HG02943 (cell line): Measurements from ENCODE around the gene IST1.
A peak's percentile ranks its signal among the peaks of the same experiment; 100 is the strongest.
"Not testable (repeated sequence)": the region's sequence is repeated elsewhere in the genome, so short reads cannot be mapped to it uniquely, and the experiment has no call there.

Experiments
- ATAC-seq: cut with Tn5 transposase; IDR thresholded peaks from one replicate; pipeline ENCODE4 v1.9.1; 2021; ENCODE audit warnings: mild to moderate bottlenecking, low read depth, moderate library complexity; ENCODE audit not compliant: unreplicated experiment

The IST1 gene

DNA sequence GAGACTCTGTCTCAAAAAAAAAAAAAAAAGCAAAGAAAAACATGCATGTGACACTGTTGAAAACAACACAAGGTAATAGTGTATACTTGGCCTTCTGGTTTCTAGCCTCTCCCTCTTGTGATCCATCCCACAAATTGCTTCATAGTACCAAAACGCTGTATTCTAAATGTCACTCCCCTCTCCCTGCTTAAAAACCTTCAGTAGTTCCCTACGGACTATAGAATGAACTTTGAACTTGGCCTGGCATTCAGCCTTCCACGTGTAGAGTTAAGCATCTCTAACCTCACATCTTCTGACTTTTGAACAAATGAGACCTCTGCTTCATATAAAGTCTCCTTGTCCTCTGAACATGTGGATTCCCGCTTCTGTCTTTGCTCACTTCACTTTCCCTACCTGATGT is 16.4 kb upstream of the IST1 start:
- no peak for ATAC-seq

GRCh38 chr16:71880176-71880575 is 15.2 kb upstream of the IST1 start:
- ATAC-seq: no peak

- ATAC-seq: peak; percentile 47
Measured at GRCh38 chr16:71882505-71883167, 12.7 kb upstream of the IST1 start.

DNA sequence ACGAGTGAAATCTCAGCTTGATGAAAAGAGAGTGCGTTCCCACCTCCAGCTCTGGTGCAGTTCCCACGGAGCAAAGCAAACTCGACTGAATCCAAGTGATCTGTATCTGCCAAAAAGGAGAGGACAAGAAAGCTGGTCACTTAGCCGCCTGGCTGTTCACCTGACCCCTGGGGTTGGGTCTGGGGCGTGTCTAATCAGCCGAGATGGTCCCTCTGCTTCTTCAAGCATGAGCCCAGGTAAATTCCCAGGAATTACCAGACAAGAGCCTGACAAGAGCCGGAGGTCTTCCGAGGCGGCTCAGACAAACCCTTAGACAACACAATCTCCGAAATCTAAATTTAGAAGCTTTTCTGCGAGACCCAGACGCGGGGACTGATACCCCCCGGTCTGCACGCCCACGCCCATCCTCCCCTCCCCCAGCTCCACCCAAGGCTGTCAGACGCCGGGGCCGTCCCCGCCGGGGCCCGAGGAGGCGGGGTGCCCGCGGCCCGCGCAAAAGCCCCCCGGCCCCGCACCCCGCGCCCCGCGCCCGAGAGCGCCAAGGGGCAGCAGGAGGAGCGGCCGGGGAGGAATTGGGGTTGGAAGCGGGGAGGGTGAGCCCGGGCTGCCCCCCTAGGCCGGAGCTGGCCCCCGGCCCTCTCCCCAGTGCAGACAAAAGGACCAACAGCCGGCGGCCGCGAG is 12.0 kb upstream of the IST1 start:
- peak; percentile 47 for ATAC-seq

DNA sequence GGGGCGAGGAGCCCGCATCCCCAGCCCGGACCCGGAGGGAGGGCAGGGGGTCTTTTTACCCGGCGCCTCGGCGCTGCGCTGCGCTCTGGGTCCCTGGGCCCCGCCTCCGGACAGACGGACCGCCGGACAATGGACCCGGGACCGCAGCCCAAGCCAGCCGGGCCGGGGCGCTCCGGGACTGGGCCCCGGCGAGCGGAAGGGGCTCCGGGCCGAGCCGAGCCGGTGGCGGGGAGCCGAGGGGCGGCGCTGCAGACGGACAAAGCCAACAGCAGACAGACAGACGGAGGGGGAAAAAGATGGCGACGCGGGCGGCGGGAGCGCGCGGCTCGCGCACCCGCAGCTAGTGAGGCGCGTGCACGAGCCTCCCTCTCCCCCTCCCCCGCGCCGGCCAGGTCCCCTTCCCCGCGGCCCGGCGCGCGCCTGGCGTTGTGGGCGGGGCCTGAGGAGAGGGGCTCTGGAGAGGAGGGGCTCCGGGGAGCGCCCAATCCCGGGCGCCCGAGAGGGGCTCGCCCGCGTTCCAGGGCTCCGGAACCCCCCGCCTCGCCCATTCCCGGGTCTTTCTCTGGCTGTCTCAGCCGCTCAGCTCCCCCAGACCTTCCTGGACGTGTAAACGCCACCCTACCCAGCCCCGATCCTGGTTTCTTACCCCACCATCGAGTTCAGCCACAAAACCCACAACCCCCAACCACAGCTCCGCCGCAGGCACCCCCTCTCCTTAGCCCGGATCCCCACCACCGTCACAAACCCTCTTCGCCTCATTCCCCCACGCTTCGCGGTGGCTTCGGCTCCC is 11.3 kb upstream of the IST1 start, which contains the start of gene ZNF821:
Gene ZNF821 (minus strand): TSS at position 334 of the 790 bp plus-strand sequence. CDS start 4,236 bp downstream, outside the sequence.
- ATAC-seq: peak; percentile 34

DNA sequence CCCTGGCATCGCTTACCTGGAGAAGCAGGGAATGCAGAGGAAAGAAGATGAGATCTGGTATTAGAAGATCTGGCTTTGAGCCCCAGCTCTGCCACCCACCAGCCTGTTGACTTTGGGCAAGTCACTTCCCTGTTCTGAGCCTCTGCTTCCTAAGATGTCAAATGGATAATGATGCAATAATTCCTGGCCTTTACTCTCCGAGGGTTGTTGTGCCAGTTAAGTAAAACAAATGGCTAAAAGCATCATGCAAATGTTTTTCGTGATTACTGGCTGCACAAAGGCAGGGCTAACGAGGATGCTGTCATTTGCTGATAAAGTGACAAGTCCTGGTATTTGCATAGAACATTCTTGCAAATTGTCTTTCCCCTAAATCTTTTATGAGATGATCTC is 10.1 kb upstream of the IST1 start:
- ATAC-seq: no peak

DNA sequence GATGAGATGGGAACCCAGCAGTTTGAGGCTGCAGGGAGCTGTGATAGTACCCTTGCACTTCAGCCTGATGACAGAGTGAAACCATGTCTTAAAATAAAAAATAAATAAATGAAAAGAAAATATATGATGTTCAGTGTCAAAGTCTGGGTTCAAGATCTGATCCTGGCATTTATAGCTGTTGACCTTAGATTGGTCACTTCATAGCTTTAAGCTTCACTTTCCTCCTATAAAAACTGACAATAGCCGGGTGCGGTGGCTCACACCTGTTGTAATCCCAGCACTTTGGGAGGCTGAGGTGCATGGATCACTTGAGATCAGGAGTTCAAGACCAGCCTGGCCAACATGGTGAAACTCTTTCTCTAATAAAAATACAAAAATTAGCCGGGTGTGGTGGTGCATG is 6.2 kb upstream of the IST1 start:
- ATAC-seq: no peak

- ATAC-seq: no peak
Measured at GRCh38 chr16:71893888-71894228, 1.5 kb upstream of the IST1 start.

- ATAC-seq: peak; percentile 24
Measured at GRCh38 chr16:71894229-71894920, 956 bp upstream of the IST1 start.

GRCh38 chr16:71895679-71896365 is 491 bp downstream of the IST1 start:
- ATAC-seq: peak; percentile 28

DNA sequence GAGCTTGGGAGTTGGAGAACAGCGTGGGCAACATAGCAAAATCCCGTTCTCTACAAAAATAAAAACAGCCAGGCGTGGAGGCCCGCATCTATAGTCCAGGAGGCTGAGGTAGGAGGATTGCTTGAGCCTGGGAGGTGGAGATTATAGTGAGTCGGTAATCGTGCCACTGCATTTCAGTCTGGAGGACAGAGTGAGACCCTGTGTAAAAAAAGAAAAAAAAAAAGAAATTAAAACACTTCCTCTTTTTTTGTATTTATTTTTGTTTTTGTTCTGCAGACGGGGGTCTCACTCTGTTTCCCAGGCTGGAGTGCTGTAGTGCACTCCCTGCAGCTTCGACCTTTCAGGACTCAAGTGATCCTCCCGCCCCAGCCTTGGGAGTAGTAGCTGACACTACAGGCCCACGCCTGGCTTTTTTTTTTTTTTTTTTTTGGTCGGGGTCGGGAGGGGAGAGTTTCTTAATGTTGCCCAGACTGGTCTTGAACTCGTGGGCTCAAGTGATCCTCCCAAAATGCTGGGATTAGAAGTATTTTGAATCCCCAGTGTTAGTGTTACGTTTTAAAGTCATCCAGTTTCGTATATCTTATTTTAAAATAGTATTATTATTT is 1.5 kb downstream of the IST1 start:
- no peak for ATAC-seq

DNA sequence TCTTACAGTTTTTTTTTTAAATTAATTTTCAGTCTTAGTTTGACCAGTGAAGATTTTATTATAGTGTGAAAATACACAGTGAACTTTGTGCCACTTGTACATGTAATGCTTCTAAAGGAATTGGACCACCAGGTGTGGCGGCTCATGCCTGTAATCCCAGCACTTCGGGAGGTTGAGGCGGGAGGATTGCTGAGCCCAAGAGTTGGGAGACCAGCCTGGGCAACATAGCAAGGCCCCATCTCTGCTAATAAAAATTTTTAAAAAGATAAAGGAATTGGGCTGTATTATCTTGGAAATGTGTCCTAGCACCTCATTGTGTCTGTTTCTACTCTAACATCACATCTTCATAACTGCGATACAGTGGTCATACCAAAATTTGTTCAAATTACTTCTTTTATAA is 3.8 kb downstream of the IST1 start:
- ATAC-seq: no peak

DNA sequence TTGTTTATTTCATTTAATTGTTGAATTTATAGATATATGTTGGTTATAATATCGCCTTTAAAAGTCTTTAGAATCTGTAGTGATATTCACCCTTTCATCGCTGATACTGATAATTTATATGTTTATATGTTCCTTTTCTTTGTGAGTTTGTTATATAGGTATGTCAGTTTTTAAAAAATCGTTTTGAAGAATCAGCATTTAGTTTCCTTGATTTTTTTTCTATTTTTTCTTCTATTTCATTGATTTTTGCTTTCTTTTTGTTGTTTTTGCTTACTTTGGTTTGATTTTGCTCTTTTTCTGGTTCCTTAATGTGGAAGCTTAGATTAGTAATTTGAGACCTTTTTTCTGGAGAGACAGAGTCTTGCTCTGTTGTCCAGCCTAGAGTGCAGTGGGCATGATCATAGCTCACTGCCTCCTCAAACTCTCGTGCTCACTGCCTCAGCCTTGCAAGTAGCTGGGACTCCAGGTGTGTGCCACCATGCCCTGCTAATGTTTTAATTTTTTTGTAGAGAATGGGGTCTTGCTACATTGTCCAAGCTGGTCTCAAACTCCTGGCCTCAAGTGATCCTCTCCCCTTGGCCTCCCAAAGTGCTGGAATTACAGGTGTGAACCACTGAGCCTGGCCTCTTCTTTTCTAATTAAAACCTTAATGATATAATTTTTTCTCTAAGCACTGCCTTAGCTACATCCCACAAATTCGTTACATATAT is 7.5 kb downstream of the IST1 start:
- no peak for ATAC-seq

DNA sequence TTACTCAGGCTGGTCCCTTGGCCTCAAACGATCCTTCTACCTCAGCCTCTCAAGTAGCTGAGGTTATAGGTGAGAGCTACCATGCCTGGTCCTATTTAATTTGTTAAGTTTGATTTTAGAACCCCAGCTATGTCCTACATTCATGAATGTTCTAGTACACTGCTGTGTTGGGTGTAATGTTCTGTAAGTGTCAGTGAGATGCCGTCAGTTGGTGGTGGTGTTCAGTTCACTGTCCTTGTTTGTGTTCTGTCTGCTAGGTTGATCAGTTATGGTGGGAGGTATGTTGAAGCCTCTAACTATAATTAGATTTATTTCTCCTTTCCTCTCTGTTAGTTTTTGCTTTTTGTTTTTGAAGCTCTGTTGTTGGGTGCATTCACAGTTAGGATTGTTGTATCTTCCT is 8.3 kb downstream of the IST1 start:
- no peak for ATAC-seq

- no peak for ATAC-seq
Measured at GRCh38 chr16:71904239-71904638, 8.9 kb downstream of the IST1 start.

DNA sequence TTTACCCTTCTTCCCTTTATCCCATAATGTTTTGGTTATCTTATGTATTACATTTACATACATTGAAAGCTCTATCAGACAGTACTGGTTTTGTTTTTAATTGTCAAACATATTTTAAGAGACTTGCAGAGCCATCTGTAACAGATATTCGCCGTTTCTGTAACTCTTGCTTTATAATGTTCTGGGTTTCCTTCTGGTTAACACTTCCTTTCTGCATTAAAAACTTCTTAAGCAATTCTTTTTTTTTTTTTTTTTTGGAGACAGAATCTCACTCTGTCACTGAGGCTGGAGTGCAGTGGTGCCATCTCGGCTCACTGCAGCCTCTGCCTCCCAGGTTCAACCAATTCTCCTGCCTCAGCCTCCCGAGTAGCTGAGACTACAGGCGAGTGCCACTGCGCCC is 10.4 kb downstream of the IST1 start:
- ATAC-seq: not testable (repeated sequence)

DNA sequence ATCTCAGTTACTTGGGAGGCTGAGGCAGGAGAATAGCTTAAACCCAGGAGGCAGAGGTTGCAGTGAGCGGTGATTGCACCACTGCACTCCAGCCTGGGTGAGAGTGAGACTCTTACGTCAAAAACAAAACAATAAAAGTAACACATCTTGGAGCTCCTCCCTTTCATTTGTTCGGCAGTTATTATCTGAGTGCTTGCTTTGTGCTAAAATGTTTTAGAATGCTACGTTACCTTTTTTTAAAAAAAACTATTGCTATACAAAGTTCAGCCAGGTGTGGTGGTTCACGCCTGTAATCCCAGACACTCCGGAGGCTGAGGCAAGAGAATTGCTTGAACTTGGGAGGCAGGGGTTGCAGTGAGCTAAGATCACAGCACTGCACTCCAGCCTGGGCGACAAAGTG is 15.8 kb downstream of the IST1 start:
- ATAC-seq: no peak

DNA sequence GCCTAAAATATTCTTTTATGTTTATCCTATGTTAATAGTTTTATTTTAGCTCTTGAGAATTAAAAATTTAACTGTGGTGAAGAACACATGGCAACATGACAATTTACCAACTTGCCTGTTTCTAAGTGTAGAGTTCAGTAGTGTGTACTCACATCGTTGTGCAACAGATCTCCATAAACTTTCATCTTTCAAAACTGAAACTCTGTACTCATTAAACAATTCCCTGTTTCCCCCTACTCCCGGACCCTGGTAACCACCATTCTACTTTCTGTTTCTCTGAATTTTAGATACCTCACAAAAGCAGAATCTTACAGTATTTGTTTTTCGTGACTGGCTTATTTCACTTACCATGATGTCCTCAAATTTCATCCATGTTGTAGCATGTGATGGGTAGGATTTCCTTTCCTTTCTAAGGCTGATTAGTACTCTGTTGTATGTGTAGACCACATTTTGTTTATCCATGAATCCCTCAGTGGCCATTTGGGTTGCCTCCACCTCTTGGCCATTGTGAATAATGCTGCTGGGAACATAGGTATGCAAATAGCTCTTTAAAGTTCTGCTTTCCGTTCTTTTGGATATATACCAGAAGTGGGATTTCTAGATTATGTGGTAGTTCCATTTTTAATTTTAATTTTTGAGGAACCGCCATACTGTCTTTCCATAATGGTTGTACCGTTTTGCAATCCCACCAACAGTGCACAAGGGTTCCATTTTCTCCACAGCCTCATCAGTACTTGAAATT is 17.4 kb downstream of the IST1 start:
- no peak for ATAC-seq

DNA sequence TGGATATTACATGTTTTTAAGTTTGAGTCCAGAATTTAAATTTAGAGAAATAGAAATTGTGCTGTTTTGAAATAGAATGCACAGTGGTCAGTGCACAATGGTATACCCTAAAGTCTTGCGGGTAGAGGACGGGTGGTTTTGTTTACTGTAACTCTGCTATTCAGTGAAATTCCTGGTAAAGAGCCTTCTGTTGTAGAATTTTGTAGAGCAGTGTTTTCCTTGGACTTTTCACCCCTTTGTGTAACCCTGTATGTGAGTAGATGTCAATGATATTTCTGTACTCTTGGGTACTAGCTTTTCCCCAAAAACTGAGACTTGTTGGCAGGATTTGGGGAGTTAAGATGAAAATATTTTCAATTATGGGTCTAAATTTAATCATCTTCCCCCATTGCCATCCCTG is 19.5 kb downstream of the IST1 start:
- no peak for ATAC-seq
